H1 (cell line): Measurements from ENCODE around the gene ZFP1. TPM values are rescaled to one million over a fixed set of nuclear protein-coding genes. Genes with fewer than 3 reads are reported as not detected.

Experiments used
- FOSL1 ChIP-seq: IDR thresholded peaks from 2 replicates; pipeline ENCODE4 v1.6.1; 2011; ENCODE audit warnings: mild to moderate bottlenecking, low read depth, low read length, moderate library complexity; ENCODE audit not compliant: insufficient read depth
- SIN3A ChIP-seq, 2 experiments: IDR thresholded peaks in 1 of 2; conservative IDR thresholded peaks in 1 of 2; 2 replicates each; pipeline ENCODE4 v1.6.1; 2011 to 2012; ENCODE audit warnings: low read length in 2 of 2, improper control_type of control experiment in 1 of 2, low read depth in 1 of 2, mild to moderate bottlenecking in 1 of 2
- polyA plus RNA-seq, 7 experiments: library from polyadenylated mRNA; depleted of rRNA in 3 of 7; stranded (reverse) in 5 of 7; unstranded in 2 of 7; fragments of >200 nt in 5 of 7; fragments of 200-250 nt in 2 of 7; gene quantifications; 1 replicate in 5 of 7; 2 replicates in 1 of 7; 4 replicates in 1 of 7; pipeline versions ENCODE4 v1.2.1 to v1.2.3, GENCODE V29; 2011 to 2013; ENCODE audit warnings: missing spikeins in 2 of 7, mixed read lengths in 2 of 7
- total RNA-seq: library from RNA; stranded (reverse); fragmentation: NEBNext Ultra II Directional; extraction: Animal tissue kit (Norgen Biotek cat#: 25700); gene quantifications from 2 replicates; pipeline ENCODE4 v1.2.1, GENCODE V29; 2021
- TF ChIP-seq, protein P1 (sequence below): fragments of 300-600 bp; sonication (generic); IDR thresholded peaks from 2 replicates; pipeline ENCODE4 v1.7.1; 2012; ENCODE audit warnings: low read length, moderate library complexity, mild to moderate bottlenecking, inconsistent platforms; ENCODE audit not compliant: insufficient replicate concordance

ZFP1 gene
- total and polyA plus RNA-seq, 2 of the 8 experiments (the other 6 are each of a cell fraction or from before 2014, with no cell fraction given) = 4.0 to 11.2 TPM

GRCh38 chr16:75207831-75208230 lies 59.5 kb downstream of the ZFP1 start (continued):
- TF ChIP-seq, protein P1, sequence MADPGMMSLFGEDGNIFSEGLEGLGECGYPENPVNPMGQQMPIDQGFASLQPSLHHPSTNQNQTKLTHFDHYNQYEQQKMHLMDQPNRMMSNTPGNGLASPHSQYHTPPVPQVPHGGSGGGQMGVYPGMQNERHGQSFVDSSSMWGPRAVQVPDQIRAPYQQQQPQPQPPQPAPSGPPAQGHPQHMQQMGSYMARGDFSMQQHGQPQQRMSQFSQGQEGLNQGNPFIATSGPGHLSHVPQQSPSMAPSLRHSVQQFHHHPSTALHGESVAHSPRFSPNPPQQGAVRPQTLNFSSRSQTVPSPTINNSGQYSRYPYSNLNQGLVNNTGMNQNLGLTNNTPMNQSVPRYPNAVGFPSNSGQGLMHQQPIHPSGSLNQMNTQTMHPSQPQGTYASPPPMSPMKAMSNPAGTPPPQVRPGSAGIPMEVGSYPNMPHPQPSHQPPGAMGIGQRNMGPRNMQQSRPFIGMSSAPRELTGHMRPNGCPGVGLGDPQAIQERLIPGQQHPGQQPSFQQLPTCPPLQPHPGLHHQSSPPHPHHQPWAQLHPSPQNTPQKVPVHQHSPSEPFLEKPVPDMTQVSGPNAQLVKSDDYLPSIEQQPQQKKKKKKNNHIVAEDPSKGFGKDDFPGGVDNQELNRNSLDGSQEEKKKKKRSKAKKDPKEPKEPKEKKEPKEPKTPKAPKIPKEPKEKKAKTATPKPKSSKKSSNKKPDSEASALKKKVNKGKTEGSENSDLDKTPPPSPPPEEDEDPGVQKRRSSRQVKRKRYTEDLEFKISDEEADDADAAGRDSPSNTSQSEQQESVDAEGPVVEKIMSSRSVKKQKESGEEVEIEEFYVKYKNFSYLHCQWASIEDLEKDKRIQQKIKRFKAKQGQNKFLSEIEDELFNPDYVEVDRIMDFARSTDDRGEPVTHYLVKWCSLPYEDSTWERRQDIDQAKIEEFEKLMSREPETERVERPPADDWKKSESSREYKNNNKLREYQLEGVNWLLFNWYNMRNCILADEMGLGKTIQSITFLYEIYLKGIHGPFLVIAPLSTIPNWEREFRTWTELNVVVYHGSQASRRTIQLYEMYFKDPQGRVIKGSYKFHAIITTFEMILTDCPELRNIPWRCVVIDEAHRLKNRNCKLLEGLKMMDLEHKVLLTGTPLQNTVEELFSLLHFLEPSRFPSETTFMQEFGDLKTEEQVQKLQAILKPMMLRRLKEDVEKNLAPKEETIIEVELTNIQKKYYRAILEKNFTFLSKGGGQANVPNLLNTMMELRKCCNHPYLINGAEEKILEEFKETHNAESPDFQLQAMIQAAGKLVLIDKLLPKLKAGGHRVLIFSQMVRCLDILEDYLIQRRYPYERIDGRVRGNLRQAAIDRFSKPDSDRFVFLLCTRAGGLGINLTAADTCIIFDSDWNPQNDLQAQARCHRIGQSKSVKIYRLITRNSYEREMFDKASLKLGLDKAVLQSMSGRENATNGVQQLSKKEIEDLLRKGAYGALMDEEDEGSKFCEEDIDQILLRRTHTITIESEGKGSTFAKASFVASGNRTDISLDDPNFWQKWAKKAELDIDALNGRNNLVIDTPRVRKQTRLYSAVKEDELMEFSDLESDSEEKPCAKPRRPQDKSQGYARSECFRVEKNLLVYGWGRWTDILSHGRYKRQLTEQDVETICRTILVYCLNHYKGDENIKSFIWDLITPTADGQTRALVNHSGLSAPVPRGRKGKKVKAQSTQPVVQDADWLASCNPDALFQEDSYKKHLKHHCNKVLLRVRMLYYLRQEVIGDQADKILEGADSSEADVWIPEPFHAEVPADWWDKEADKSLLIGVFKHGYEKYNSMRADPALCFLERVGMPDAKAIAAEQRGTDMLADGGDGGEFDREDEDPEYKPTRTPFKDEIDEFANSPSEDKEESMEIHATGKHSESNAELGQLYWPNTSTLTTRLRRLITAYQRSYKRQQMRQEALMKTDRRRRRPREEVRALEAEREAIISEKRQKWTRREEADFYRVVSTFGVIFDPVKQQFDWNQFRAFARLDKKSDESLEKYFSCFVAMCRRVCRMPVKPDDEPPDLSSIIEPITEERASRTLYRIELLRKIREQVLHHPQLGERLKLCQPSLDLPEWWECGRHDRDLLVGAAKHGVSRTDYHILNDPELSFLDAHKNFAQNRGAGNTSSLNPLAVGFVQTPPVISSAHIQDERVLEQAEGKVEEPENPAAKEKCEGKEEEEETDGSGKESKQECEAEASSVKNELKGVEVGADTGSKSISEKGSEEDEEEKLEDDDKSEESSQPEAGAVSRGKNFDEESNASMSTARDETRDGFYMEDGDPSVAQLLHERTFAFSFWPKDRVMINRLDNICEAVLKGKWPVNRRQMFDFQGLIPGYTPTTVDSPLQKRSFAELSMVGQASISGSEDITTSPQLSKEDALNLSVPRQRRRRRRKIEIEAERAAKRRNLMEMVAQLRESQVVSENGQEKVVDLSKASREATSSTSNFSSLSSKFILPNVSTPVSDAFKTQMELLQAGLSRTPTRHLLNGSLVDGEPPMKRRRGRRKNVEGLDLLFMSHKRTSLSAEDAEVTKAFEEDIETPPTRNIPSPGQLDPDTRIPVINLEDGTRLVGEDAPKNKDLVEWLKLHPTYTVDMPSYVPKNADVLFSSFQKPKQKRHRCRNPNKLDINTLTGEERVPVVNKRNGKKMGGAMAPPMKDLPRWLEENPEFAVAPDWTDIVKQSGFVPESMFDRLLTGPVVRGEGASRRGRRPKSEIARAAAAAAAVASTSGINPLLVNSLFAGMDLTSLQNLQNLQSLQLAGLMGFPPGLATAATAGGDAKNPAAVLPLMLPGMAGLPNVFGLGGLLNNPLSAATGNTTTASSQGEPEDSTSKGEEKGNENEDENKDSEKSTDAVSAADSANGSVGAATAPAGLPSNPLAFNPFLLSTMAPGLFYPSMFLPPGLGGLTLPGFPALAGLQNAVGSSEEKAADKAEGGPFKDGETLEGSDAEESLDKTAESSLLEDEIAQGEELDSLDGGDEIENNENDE = no peak
- TF ChIP-seq FOSL1 (no peak), SIN3A (conservative IDR thresholded peaks at IDR 0.05 in 1 of 2, IDR thresholded peaks at IDR 0.05 in 1 of 2; ENCODE audit: low read depth in 1 of 2, low read length in 2 of 2) (no peak)
